SIG-M5 treated with dmso at 0.1 percent for 504 hours (cell line): Measurements from ENCODE around the gene FLNB.

Source experiments
- DNase-seq: peaks from one replicate; lab custom pipeline; 2025; ENCODE audit not compliant: unreplicated experiment; lab: John Stamatoyannopoulos, UW

FLNB gene

GRCh38 chr3:58129041-58129770 is 121.0 kb downstream of the FLNB start:
- DNase-seq = no peak

- DNase-seq = no peak
Measured at GRCh38 chr3:58130591-58130990, 122.4 kb downstream of the FLNB start.

DNA sequence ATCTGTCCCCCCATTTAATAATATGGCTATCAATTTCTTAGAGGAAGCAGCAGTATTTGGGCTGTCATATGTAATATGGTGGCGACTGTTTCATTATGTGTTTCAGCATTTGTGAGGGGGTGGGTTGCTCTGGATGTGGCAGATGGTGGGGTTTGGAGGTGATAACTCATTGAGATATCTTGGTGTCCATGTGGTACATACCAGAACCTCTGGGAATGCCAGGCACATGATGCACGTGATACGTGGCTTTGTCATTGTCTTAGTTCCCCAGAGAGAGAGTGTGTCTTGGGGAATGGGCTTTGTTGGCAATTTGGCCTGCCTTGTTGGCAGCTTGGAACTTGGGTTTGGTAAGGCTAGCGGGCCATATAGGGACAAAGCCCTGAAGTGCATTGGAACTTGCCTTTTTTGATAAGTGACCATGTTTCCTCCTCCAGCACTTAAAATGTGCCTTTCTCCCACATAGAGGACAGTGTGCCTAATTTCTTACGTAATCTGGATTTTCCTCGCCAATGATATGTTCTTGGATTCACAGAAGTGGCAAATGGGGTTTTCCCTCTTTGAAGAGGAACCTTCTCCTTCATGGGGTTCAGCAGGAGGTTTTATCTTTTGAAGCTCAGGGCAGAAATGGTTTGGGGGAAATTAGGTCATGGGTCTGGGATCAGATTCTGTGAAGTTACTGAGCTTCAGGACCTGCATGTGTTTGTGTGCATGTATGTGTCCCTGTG is 123.0 kb downstream of the FLNB start:
- no peak for DNase-seq

GRCh38 chr3:58132850-58133249 is 124.6 kb downstream of the FLNB start:
- no peak for DNase-seq

- DNase-seq = no peak
Measured at GRCh38 chr3:58134468-58134867, 126.2 kb downstream of the FLNB start.

DNA sequence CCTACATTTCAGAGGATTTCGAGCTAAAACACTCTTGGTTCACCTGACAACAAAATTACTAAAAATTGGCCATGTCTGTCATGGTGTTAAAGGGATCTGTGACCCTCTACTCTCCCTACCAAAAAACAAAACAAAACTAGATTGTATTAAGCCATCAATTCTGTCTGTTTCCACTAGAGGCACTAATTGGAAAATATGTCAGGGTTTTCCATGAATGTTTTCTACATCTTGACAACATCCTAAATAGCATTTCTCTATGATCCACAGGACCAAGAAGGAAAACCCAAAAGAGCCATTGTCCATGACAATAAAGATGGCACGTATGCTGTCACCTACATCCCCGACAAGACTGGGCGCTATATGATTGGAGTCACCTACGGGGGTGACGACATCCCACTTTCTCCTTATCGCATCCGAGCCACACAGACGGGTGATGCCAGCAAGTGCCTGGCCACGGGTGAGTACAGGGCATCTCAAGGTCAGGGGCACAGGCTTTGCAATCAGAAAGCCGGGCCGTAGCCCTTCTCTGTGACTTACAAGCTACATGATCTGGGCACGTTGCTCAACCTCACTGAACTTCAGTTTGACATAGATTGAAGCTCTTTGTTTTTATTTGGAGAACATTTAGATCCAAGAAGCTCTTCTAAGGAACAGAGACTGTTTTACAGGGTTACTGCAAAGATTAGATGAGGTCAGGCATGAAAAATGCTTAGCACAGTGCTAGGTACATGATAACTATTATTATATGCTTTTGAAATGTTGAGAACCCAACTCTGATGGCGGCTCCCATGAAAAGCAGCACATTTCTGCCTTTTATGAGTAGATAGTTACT is 127.7 kb downstream of the FLNB start:
- DNase-seq = no peak

- DNase-seq = no peak
Measured at GRCh38 chr3:58137306-58137705, 129.1 kb downstream of the FLNB start.

GRCh38 chr3:58141766-58142345 is 133.6 kb downstream of the FLNB start:
- DNase-seq = no peak

DNA sequence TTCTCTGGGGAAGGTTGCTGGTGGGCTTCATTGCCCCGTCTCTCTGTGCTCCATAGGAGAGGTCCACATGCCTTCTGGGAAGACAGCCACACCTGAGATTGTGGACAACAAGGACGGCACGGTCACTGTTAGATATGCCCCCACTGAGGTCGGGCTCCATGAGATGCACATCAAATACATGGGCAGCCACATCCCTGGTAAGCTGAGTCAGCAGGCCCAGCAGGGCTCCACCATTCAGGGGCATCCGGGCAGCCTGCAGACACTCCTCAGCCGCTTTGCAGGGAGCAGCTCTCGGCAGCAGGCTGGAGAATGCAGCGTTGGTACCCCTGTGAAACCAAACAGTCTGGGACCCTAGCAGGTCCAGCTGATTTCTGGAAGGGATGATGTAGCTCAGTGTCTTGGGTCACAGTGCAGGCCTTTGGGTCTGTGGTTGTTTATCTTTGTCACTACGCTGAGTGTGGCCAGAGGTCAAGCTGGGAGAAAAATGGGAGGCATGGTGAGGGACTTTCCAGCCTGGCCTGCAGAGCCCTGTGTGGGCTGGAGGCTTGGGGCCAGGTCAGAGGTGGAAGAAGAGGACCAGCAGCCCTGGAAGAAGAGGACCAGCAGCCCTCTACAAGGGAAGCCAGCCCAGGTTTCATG is 135.3 kb downstream of the FLNB start:
- no peak for DNase-seq

DNA sequence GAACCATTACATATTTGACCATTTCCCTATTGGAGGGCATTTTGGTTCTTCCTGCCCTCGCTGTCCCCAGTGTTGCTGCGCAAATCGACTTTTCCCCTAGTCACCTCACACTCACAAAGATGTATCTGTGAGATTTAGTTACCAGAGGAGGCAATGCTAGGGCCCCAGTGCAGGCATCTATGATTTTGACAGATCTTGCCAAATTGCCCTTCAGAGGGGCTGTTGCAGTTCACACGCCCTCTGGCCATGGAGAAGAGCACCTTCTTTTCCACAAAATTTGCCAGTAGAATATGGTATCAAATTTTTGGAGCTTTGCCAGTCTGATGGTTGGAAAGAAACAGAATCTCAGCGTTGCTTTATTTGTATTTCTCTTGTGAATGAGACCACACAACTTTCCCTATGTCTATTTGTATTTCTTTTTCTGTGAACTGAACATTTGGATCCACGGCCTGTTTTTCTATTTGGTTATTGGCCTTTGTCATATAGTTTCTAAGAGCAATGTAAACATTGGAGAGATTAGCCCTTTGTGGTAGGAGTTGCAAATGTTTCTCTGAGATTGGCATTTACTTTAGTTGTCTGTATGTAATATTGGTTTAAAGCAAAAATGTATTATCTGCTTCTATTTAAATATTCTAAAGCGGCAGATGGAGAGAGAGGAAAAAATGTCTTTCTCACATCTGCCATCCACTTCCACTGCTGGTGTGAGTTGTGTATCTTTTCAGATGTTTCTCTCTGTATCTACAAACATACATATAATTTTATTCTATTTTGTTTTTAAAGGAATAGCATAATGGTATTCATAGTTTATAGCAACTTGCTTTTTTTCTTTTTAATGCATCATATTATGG is 136.5 kb downstream of the FLNB start:
- no peak for DNase-seq

GRCh38 chr3:58148049-58148448 is 139.8 kb downstream of the FLNB start:
- no peak for DNase-seq

DNA sequence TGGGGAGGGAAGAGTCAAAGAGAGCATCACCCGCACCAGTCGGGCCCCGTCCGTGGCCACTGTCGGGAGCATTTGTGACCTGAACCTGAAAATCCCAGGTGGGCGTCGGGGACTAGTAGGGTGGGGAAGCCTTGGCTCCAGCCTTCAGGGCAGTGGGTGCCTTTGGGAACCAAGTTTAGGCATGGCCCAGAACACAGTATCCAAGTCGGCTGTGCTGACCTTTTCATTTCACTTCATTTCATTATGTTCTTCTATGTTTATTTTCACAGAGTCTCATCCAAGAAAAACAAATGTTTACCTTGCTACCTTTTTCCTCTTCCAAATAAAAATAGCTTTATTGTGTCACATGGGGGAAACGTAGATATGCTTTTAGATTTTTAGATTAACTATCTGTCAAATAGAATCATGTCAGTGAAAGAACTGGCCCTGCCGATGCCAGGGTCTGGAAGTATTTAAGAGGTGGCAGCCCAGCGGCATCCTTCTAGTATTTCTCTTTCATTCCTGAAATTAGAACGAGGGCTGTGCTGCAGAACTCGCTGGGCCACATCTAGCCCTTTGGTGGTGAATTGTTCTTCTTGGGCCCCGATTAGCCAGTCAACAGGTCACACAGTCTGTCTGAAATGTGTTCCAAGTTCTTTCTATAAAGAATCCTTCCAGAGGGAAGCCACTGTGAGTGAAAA is 142.0 kb downstream of the FLNB start:
- DNase-seq = no peak

DNA sequence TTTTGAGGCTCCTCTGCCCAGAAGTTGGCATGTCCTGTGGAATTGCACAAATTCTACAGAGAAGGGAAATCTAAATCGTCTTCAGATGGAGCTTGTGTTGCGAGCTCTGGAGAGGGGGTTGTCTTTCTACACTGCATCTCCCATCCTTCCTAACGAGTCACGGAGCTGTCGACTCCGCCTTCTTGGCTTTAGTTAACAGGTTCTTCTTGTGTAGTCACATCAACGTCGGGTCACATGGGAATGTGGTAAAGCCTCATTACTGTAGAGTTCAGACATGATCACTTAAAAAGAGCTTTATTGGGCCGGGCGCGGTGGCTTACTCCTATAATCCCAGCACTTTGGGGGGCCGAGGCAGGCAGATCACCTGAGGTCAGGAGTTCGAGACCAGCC is 142.6 kb downstream of the FLNB start:
- DNase-seq = no peak

DNA sequence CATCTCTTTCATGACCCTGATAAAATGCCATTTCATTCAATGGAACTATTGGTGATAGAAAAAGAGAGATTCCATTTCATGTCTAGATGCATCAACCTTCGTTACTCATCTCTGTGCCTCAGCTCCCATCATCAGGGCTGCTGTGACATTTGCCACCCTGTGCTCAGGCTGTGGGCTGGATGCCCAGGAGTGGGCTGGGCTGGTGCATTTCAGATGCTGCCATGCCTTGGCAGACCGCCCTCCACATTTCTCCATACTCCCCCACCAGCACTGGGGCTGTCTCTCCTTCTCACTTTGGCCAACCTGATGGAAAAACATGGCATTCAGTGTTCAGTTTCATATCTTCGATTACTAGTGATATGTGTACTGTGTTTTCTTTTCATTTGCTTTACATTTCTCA is 143.4 kb downstream of the FLNB start:
- no peak for DNase-seq

DNA sequence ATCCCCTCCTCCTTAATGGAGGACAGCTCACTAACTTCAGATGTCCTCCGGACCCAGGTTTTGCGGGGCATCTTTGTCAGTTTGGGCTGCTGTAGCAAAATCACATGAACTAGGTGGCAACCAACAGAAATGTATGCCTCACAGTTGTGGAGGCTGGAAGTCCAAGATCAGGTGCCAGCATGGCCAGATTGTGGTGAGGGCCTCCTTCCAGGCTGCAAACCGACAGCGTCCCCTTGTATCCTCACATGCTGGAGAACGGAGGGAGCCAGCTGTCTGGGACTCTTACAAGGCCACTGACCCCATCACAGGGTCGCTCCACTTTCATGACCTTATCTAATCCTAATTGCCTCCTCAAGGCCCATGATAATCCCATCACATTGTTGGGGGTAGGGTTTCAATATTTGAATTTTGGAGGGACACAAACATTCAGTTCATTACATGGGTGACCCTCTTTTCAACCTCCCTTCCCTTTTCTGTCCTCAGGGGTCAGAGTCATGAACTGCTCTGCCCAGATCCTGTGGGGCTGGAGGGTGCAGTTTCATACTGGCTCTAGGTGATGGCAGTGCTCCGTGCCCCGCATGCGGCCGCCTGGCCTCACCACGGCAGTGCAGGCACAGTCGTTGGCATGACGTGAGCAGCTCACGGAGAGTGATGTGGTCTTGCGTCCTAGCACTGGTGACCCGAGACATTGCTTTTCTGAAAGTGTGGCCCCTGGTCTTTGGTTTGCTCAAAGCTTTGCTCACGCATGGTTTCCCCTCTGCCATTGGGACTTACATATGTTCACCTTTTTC is 144.2 kb downstream of the FLNB start:
- DNase-seq = no peak

DNA sequence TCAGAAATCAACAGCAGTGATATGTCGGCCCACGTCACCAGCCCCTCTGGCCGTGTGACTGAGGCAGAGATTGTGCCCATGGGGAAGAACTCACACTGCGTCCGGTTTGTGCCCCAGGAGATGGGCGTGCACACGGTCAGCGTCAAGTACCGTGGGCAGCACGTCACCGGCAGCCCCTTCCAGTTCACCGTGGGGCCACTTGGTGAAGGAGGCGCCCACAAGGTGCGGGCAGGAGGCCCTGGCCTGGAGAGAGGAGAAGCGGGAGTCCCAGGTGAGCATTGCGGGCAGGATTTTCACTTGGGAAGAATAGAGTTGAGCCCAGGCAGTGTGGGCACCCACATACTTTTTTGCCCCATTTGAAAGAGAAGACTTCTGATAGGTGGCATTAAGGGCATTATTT is 145.1 kb downstream of the FLNB start:
- DNase-seq = no peak

GRCh38 chr3:58154626-58155449 is 146.6 kb downstream of the FLNB start:
- DNase-seq = no peak

DNA sequence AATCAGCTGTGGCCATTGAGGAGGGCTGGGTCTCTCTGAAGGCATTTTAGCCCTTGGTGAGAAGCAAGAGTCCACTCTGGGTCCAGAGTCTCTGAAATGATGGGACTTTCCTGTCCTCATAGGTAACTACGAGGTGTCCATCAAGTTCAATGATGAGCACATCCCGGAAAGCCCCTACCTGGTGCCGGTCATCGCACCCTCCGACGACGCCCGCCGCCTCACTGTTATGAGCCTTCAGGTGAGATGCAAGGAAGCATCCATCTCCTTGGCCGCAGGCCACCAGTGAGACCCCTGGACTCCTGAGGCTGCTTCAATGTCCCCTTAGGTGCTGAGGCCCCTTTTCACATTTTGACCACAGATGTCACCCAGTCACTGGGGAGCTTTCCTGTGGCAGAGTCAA is 147.6 kb downstream of the FLNB start:
- DNase-seq = no peak
